Measurements from ENCODE around the gene PIEZO1.

DNA sequence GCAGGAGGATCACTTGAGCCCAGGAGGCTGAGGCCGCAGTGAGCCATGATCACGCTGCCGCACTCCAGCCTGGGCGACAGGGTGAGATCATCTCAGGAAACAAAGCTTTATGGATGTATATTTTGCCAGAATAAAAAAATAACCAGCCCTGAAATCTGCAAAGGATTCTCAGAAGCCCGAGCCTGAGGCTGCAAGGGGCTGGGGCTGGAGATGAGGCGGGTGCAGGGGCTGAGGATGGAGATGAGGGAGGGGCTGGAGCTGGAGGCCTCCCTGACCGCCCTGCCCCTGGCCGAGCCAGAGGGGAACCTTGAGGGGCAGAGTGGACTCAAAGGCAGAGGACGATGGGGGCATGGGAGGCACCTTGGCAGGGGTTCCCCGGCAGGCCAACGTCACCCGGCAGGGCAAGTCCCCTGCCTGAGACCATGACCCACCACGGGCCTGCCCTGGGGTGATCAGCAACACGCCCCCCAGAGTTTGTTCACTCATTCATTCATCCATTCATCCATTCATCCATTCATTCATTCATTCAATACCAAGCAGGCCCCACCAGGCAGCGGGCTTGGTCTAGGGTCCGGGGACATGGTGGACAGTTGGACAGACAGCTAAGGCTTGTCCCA, 32.5 kb downstream of the PIEZO1 start:
- TF ChIP-seq, protein P1, sequence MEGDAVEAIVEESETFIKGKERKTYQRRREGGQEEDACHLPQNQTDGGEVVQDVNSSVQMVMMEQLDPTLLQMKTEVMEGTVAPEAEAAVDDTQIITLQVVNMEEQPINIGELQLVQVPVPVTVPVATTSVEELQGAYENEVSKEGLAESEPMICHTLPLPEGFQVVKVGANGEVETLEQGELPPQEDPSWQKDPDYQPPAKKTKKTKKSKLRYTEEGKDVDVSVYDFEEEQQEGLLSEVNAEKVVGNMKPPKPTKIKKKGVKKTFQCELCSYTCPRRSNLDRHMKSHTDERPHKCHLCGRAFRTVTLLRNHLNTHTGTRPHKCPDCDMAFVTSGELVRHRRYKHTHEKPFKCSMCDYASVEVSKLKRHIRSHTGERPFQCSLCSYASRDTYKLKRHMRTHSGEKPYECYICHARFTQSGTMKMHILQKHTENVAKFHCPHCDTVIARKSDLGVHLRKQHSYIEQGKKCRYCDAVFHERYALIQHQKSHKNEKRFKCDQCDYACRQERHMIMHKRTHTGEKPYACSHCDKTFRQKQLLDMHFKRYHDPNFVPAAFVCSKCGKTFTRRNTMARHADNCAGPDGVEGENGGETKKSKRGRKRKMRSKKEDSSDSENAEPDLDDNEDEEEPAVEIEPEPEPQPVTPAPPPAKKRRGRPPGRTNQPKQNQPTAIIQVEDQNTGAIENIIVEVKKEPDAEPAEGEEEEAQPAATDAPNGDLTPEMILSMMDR (IDR thresholded peaks at IDR 0.05), result no peak
- TF ChIP-seq EZH2phosphoT487 (IDR thresholded peaks at IDR 0.05), result no peak
